Measurements from ENCODE around the gene LYPD4. TPM values are rescaled to one million over a fixed set of nuclear protein-coding genes. Genes with fewer than 3 reads are reported as not detected.

LYPD4 gene, protein sequence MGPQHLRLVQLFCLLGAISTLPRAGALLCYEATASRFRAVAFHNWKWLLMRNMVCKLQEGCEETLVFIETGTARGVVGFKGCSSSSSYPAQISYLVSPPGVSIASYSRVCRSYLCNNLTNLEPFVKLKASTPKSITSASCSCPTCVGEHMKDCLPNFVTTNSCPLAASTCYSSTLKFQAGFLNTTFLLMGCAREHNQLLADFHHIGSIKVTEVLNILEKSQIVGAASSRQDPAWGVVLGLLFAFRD
- total RNA-seq: not detected
- long read RNA-seq: 0 reads

DNA sequence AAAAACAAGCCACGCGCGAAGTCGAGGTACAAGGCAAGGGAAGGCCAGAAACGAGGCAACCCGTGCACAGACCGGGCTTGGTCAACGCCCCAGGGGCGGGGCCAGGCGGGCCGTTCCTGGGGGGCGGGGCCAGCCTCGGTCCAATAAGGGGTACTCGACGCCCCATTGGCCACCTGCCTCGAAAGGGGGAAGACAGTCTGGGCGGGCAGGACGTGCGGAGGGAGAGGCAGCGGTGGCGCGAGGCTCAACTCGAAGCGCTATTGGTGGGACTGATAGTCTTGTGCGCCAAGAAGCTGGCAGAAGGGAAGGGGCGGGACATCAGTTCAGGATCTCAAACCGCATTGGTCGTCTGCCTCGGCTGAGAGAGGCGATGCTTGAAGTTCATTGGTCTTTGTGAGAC is at the start of gene LYPD4:
Gene LYPD4, minus strand, starts transcription at position 83 of the 400 bp plus-strand sequence. CDS start 5,398 bp downstream, outside the sequence.
- intact Hi-C loops (cut with DNase I): no loop called here
- DNase-seq (ENCODE audit: low spot score): no peak

DNA sequence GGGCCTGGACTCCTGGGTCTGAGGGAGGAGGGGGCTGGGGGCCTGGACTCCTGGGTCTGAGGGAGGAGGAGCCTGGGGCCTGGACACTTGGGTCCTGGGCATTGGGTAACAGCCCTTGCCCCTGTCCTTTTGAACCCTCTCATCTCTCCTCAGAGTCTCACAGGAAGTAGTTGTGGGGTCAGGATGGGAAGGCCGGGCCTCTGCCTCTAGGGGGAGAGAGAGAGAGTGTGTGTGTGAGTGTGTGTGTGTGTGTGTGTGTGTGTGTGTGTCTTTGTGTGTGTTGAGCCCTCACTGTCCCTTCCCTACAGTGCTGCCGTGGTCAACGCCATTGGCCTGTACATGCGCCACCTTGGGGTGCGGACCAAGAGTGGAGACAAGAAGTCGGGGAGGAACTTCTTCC is 49.4 kb upstream of the LYPD4 start:
- DNase-seq (ENCODE audit: low spot score): no peak
- intact Hi-C loops (cut with DNase I): no loop called here

DNA sequence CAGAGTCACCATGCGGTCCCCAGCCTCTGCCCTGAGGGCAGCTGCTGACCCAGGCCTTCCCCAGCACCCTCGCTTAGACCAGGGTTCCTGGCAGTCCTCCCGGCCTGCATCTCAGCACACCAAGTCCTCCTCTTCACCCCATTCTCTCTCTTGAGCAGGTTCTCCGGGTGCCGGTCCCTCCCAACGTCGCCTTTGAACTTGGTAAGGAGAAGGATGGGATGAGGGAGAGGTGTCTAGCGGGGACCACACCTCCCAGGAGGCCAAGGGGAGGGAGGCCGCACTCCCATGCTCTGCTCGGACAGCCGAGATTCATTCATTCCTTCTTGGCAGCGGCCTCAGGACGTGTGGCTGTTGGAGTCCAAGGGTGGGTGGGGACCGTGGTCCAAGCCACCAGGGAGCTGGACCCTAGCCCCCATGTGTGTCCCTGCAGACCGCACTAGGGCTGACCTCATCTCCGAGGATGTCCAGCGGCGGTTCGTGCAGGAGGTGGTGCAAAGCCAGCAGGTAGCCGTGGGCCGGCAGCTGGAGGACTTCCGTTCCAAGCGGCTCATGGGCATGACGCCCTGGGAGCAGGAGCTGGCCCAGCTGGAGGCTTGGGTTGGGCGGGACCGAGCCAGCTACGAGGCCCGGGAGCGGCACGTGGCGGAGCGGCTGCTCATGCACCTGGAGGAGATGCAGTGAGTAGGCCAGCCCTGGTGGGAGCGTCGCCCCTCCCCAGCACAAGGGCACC is 47.9 kb upstream of the LYPD4 start:
- intact Hi-C loops (cut with DNase I): no loop called here
- no peak for DNase-seq (ENCODE audit: low spot score)

DNA sequence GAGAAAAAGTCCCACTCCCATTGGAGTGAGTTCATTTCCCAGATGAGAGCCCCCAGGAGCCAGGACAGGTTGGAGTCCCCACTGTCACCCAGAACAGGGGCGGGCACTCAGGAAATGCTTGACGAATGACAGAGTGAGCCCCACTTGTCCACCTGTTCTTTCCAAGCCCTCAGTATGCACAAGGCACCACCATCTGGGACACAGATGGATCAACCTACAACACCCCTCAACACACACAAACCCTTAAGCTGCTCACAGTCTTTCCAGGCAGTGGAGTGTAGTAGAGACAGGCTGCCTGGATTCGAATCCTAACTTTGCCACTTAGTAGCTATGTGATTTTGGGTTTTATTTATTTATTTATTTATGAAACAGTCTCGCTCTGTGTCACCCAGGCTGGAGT is 46.5 kb upstream of the LYPD4 start:
- no peak for DNase-seq (ENCODE audit: low spot score)
- intact Hi-C loops (cut with DNase I): no loop called here

DNA sequence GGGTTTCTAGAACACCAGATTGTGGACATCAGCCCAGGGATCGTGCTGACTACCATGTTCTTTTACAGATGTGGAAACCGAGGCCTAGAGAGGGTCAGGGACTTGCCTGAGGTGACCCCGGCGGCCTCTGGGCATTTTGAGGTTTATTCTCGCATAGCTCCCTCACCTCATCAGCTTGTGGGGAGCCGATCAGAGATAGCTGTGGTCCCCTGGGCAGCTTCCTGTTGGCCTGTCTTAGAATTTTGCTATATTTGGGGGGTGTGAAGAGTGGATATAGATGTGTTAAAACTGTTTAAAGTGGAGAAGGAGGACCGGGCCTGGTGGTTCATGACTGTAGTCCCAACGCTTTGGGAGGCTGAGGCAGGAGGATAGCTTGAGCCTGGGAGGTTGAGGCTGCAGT is 45.4 kb upstream of the LYPD4 start:
- DNase-seq (ENCODE audit: low spot score): no peak
- intact Hi-C loops (cut with DNase I): no loop called here

DNA sequence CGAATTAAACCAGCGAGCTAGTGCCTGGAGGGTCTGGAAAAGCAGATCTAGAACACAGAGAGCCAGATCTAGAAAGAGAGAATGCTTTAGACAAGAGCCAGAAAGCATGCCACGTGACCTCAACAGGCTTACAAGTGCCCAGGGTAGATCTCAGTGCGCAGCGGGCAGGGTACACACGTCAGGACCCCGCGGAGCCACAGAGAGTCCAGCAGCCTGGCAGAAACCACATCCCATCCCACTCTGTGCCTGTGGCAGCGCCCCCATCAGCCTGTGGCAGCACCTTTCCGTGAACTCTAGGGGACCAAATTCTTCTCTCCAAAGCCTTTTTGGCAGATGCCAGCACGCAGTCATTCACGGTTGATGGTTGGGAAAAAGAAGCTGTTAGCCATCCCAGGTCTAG is 44.4 kb upstream of the LYPD4 start:
- intact Hi-C loops (cut with DNase I): no loop called here
- no peak for DNase-seq (ENCODE audit: low spot score)

DNA sequence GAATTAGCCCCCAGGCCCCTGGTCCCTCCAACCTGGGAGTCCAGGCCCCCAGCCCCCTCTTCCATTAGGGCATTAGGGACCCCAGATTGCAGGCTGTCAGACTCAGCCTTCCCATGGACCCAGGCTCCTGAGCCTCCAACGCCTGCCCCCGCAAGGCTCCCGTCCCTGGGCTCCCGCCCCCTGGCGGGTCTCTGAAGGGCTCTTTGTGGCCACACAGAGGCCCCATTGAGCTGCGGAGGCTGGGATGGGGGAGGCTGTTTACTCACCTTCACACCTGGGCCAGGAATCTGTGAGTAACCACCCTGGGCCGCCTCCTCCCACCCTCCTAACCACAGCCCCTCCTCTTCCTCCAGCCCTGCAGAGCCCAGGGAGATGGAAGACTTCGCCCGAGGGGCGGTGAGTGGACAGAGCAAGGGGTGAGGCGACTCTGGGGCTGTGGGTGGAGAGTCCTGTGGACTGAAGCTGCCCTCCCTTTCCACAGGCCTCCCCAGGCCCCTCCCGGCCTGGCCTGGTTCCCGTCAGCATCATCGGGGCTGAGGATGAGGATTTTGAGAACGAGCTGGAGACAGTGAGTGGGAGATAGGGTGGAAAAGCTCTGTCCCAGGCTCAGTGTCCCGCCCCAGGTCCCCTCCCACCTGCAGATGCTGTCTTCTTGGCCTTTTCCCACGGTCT is 43.4 kb upstream of the LYPD4 start:
- intact Hi-C loops (cut with DNase I): no loop called here
- no peak for DNase-seq (ENCODE audit: low spot score)

DNA sequence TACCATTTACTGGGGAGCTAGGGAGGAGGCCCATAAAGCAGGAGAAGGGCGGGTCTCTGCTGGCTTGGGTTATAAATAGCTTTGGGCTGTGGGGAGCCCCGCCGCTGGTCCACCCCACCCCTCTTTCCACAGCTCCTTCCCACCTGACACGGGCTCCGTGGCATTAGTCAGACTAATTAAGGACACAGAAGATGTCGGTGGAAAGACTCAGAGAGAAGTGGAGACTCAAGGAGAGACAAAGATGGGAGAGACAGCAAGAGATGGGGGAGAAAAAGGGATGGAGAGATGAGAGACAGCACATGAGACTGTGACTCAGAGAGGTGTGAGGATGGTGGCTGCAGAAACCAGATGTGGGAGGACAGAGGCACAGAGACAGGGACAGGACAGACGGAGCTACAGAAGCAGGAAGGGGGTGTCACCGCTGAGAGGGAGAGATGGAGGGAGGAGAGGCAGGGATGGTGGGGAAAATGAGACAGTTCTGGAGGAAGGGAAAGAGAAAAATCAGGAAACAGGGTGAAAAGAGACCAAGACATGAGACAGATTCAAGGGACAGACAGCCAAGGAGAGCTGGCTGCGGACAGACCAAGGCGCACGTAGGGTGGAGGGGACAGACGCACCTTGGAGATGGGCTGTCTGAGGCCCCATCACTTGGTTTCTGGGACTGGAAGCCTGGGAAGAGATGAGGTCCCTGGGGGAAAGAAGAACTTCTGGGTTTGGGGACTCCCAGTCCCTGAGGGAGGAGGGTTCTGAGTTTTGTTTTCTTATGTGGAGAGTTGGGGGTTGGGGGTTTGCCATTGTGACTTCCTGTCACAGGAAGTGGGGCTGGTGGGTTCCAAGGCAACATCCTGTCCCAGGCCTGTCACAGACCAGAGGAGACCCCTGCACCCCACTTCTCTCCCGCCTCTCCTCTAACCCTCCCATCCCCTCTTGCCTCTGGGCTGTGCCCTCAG is 42.6 kb upstream of the LYPD4 start:
- DNase-seq (ENCODE audit: low spot score): no peak
- intact Hi-C loops (cut with DNase I): no loop called here

DNA sequence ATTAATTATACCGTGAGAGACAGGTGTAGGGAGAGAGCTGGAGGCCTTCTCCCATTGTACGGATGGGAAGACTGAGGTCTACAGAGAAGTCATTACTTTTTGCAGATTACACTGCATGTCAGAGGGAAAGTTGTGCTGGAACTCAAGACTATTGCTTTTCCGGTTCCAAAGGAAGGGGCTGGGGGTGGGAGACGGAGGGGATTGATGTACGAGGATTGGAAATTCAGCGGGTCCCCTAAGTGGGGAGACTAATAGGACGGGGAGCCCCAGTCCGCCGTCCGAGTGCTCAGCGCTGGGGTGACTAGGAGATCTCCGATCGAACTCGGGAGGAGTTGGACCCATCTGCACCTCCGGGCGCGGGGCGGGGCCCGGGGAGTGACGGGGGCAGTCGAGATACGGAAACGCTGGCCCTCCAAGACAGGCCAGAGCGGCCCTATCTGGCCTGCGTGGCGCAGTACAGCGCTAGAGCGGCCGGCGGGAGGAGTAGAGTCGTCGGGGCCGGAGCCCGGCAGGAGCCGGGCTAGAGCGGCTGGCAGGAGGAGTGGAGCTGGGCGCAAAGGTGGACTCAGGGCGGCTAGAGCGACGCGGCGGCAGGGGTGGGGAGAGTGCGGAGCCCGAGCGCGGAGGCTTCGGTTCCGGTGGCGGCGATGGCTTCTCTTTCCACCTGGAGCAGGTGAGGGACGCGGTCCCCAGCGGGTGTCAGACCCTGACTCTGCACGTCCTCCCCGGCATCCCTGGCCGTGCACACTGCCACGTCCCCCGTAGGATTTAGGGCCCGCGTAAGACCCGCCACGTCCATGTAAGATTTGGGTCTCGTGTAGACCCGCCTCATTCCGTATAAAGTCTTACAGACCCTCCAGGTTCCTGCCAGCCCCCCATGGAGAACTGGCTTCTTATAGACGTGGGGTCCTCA is 39.6 kb upstream of the LYPD4 start:
- intact Hi-C loops (cut with DNase I): loop anchor here (2.0 to 5.0 kb wide), 2 partner anchors 23 to 73 kb away; partner anchors contain the start of genes RABAC1 and RPS19
- DNase-seq (ENCODE audit: low spot score): peak; percentile 96

DNA sequence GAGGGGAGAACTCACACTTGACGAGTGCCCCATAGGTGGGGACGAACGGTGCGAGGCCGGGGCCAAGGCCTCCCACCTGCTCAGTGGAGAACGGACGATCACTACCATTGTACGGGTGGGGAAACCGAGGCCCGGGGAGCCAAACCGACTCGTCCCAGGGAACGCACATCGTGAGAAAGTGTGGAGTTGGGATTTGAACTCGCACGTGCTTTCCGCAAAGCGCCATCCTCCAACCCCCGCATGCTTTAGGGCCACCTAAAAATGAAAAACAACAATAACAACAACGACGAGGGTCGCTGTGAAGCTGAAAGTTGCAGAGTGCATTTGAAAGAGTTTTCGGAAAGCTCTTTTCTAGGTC is 39.0 kb upstream of the LYPD4 start:
- intact Hi-C loops (cut with DNase I): loop anchor here (5.0 kb wide), 1 partner anchor 74 kb away; the partner anchor contains the start of gene RABAC1

DNA sequence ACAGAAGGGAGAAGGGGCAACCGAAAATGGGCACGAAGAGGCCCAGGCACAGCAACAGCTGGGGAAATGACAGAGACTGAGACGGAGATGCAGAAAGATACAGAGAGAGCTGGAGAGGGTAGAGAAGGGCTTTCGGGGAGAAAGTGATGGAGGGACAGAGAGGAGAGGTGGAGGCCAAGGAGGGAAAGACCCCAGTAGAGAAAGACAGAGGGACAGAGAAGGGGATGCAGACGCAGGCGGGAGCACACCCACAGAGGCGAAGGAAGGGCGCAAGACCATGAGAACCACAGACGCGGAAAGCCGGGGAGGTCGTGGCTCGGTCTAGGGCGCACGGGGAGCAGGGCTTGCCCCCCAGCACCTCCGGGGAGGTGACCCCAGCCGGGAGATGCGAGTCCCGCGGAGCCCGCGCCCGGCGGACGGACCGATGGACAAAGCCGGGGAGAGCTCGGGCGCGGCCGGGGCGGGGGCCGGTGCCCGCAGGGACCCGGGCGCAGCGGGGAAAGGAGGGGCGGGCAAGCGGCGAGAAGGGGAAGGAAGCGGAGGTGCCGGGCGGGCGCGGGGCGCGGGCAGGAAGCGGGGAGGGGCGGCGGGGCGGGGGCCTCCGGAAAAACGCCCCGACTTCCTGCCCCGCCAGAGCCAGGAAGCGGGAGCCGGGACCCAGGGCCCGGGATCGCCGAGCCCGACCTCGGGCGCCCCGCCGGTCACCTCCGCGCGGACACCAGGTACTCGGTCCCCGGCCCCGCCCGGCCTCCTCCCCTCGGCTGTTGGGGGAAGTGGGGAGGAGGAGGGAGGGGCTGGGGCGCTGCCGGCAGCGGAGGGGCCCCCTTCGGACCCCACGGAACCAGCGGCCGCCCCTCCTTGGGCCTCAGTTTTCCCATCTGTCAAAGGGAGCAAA is 38.3 kb upstream of the LYPD4 start, which contains the start of gene ARHGEF1:
Gene ARHGEF1, plus strand, starts transcription at position 617 of the 895 bp plus-strand sequence. CDS start 4,899 bp downstream, outside the sequence.
- intact Hi-C loops (cut with DNase I): loop anchor here (5.0 kb wide), 1 partner anchor 74 kb away; the partner anchor contains the start of gene RABAC1
- peak; percentile 91 for DNase-seq (ENCODE audit: low spot score)

More for the DNA sequence above, 39.0 kb upstream of the LYPD4 start:
- DNase-seq (ENCODE audit: low spot score): no peak

DNA sequence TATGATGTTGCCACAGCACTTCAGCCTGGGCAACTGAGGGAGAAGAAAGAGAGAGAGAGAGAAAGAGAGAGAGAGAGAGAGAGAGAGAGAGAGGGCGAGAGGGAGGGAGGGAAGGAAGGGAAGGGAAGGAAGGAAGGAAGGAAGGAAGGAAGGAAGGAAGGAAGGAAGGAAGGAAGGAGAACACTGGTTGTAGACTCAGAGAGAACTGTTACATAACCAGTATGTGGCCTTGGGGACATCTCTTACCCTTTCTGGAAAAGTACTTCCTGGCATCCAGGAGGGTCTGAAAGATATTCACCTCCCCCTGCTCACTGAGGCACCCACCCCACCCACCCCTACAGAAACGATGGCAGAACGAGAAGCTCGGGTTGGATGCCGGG is 35.8 kb upstream of the LYPD4 start:
- no peak for DNase-seq (ENCODE audit: low spot score)
- intact Hi-C loops (cut with DNase I): loop anchor here (5.0 kb wide), 1 partner anchor 77 kb away; the partner anchor contains the start of gene RABAC1

DNA sequence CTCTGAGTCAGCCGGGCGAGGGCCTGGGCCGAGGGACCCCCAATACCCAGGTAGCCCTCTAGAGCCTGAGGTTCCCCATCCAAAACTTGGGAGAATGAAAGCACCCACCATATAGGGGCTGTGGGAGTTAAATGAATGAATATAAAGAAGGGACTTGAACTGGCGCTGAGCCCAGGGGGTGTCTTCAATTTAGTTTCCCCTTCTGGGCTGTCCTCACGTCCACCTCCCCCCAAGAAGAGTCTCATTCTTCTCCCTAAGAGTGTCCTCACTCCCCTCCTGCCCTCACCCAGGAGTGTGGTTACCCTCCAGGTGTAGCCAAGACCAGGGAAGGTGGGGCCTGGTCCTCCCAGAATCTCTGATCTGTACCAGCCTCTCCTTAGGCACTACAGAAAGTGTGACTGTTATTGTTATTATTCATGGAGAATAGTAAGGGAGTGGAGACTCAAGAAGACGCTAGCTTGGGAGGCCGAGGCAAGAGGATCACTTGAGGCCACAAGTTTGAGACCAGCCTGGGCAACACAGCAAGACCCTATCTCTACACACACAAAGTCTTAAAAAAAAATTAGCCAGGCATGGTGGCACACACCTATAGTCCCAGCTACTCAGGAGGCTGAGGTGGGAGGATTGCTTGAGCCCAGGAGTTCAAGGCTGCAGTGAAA is 35.3 kb upstream of the LYPD4 start:
- no peak for DNase-seq (ENCODE audit: low spot score)
- intact Hi-C loops (cut with DNase I): loop anchor here (5.0 kb wide), 1 partner anchor 78 kb away; the partner anchor contains the start of gene RABAC1

DNA sequence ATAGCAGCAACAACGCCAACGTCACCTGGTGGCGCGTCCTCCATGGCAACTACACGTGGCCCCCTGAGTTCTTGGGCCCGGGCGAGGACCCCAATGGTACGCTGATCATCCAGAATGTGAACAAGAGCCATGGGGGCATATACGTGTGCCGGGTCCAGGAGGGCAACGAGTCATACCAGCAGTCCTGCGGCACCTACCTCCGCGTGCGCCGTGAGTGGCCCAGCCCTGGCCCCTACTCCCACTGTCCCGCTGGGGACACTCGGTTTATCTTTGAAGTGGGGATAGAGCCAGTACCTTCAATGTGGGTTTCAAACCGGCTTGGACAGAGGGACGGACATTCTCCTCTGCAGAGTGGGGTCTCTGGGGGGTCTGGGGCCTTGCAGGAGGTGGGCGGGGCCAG is 34.6 kb upstream of the LYPD4 start:
- DNase-seq (ENCODE audit: low spot score): no peak
- intact Hi-C loops (cut with DNase I): no loop called here

DNA sequence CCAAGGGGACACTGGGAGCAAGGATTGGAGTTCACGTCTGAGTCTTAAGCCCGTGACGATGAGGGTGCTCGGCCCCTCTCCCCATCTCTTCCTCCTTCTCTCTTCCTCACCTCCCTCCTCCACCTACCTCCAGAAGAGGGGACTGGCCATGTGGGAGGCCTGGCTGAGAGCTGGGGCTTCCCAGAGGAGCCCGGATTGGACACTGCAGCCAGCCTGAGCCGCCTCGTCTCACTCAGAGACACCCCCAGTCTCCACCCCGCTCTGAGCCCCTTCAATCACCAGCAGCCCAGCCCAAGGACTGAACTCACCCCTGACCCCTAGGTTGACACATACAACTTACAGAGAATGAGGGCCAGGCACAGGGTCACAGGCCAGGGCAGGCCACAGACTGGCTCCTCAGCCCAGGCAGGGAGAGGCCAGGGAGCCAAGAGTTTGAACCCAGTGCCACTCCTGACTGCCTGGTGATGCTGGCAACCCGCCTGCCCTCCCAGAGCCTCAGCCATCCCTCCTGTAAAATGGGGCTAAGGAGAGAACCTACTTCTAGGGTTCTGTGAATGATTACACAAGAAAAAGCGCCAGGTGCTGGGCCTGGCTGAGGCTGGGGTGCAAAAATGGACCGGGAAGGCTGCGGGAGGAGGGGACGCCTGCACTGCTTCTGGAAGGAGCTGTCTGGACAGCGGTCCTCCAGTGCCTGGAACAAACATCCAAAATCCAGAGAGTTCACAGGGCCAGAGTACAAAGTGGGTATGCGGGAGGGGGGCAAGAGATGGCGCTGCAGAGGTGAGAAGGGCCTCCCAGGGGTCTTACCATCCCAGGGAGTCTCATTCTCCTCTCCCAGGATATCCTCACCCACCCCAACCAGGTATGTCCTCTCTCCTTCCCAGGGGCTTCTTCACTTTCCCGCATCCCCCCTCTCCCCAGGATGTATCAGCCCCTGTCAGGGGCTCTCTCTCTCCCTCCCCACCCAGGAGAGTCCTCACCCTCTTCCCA is 33.7 kb upstream of the LYPD4 start:
- no peak for DNase-seq (ENCODE audit: low spot score)
- intact Hi-C loops (cut with DNase I): no loop called here

All from cardiac septum (tissue), 1 donor.